Myocyte (in vitro differentiated cells): Measurements from ENCODE around the gene FAM3C. TPM values are rescaled to one million over a fixed set of nuclear protein-coding genes. Genes with fewer than 3 reads are reported as not detected.

Source experiments
- DNase-seq: peaks from one replicate; pipeline ENCODE4 v3.0.0-alpha.2; 2012; ENCODE audit warnings: low read depth
- total RNA-seq: library from RNA; depleted of rRNA; stranded (reverse); fragments of >200 nt; gene quantifications from 2 replicates; pipeline ENCODE4 v1.2.3, GENCODE V29; 2014

The FAM3C gene
- total RNA-seq, 1 donor from 2014 or later: 166 TPM

DNA sequence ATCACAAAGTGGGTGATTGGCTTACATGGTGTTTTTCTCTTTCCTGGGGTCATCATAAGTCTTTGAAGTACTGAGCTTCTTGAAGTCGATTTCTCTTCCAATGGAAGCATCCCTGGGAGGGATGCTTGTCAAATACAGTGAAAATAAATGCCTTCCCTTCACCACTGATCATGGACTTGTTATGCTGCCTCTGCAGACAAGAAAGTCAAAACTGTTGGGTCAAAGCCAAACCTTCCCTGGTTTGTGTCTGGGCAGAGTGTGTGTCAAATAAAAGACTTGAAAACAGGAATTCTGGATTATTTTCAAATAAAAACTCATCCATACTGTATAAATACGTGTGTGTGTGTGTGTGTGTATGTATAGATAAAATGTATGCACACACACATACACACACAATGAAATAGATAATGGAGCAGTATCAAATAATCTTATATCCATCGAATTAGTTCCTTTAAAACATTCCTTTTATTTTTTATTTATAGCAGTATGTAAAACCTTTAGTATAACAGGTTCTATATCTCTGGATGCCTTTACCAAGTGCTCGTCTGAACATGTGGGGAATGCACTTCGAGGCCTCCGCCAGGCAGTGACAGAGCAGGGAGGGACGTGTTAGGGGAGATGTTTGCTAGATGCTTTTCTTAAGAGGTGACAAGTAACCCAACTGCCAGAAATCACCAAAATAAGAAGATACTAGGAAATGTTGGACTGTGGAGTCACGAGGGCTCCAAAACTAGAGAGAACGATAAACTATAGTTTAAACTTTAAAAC, 94.5 kb downstream of the FAM3C start:
- DNase-seq: peak; percentile 62

GRCh38 chr7:121300685-121301420, 95.3 kb downstream of the FAM3C start:
- DNase-seq: no peak

Other genes with a start within 250 kb of the FAM3C start
- gene WNT16, start 67.3 kb downstream of the FAM3C start, total RNA-seq: 0.05 TPM in 1 of 2 replicates, not detected in the other